GM19193 (cell line): ENCODE results near the gene HDAC4.

ENCODE experiments used
- POLR2A ChIP-seq: IDR thresholded peaks from 4 replicates; pipeline ENCODE4 v1.6.1; 2011; ENCODE audit not compliant: insufficient read depth, insufficient read length; ENCODE audit errors: extremely low read depth

The HDAC4 gene

DNA sequence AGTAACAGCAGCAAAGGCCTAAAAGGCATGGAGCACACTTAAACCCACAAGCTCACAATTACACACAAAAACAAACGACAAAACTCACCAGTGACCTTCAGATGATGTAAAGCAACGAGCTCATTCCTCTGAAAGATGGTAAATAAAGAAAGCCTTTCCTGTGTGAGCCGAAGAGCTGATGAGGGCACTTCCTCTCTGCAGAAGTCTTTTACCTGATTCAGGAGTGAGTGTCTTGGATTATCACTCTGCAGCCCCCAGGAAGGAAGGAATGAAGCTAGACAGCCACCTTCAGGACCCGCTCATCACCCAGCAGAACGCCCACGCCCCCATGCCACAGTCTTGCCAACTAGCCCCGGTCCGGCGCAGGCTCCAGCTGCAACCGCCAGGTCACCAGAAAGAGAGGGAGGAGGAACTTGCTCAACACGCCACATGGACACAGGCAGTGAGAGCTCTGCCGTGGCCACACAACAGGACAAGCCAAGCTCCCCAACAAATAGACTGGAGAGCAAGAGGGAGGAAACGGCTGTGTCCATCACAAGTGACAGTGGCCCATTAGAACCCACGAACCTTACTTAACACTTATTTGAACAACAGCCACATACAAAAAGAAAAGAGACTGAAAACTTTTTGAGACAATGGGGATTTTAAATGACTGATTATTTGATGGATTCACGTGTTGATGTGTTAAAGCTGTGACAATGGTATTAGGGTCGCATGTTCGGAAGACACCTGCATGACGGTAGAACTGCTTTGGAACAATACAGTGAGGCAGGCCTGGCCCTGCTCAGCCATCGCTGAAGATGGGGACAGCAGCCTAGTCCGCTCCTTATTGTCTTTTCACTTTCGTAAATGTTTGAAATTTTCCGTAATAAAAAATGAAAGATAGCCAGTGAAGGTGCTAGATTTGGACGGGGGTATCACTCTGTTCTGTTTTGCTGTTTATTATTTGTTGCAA is 127.3 kb downstream of the HDAC4 start:
- no peak for TF ChIP-seq POLR2A

DNA sequence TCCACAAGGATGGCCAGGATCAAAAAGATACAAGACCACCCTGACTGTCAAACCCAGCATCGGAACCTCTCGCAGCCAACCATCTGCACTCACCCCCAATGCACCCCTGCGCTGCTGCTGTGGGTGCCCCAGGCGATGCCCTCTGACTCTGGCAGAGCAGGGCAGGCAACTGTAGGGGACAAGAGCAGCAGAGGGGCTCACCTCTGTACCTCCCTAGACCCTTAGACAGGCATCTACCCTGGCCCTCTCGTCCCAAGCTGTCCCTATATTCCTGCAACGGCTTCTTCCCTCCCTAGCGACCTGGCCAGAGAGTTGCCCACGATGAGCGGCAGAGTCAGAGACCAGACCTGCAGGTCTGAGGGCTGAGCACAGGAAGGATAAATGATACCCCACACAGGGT is 128.2 kb downstream of the HDAC4 start:
- TF ChIP-seq POLR2A: no peak

- TF ChIP-seq POLR2A: no peak
Observed at GRCh38 chr2:239271882-239272281, 128.9 kb downstream of the HDAC4 start.

DNA sequence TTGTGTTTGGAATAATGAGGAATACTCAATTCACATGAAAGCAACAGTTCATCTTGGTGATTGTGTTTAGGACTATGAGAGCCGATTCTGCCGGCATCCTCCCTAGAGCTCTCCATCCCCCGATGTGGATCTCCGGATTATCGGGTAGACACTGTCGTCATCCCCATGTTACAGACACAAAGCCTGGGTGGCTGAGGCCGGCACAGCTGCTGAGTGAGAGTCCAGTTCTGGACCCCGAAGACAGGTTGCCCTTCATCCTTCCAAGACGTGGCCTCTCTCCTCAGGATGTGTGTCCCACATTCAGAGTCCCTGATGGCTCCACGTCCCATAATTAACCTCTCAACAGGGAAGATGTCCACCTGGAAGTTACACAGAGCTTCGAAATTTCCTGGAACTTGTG is 129.3 kb downstream of the HDAC4 start:
- TF ChIP-seq POLR2A: no peak

DNA sequence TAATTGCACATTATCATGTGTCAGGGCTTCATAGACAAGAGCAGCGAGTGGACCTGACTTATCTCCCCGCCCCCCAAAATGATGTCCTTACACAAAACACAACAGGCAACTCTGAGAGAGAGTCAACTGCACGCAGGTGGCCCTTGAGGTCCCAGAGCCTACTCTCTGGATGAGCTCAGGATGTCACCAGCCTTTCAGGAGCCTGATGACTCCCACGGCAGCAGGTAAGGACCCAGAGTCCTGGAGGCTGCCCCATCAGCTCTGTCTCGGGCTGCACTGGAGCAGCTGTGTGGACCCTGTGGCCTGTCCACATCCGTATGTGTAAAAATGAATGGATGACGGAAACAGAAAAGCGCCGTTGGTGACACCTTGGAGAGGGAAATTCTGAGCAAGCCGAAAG is 130.9 kb downstream of the HDAC4 start:
- TF ChIP-seq POLR2A: no peak

GRCh38 chr2:239269173-239269885 is 131.5 kb downstream of the HDAC4 start:
- no peak for TF ChIP-seq POLR2A

DNA sequence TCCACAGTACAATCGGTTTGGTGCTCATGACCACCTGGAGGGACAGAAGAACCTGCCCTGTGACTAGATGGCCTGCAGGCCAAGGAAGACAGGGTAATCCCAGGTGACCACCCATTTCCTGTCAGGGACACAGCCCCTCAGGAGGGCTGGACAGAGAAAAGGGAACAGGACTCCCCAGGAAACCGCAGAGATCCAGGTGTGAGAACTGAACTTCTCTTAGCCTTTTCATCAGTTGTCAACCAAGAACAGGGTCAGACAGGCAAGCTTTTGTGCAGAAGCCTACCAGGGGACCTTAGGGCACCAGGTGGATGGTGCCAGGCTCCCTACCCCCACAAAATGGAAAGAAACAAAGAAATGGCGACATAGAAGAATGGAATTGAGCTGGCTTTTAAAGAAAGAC is 132.3 kb downstream of the HDAC4 start:
- no peak for TF ChIP-seq POLR2A

- TF ChIP-seq POLR2A: no peak
Observed at GRCh38 chr2:239268082-239268481, 132.7 kb downstream of the HDAC4 start.

DNA sequence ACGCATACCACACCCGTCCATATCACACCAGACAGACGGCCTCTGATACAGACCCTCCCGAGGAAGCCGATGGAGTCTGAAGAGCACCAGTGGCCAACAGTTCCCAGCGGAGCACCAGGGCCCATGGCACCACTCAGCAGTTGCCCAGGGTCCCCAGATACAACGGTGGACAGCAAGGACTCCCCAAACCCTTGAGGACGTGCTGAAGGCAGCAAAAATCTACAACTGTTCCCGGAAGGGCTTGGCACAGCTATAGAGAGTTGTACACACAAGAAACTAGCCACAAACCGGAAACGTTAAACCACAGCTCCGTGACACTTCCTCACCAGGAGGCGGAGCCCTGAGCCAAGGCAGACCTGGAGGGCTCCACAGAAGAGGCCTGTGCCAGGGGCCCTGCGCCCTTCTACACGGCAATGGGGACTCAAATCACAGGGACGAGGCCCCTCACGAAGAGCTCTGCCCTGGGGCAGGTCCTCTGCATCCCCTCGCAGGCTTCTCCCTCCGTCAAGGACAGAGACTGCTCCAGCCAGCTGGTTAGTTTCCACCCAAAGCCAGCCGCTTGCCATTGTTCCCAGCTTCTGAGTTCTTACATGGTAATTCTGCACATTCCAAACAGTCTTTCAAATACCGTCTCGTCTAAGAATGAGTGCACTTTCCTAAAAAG is 133.4 kb downstream of the HDAC4 start:
- TF ChIP-seq POLR2A: no peak

- TF ChIP-seq POLR2A: no peak
Observed at GRCh38 chr2:239266779-239267287, 134.0 kb downstream of the HDAC4 start.

DNA sequence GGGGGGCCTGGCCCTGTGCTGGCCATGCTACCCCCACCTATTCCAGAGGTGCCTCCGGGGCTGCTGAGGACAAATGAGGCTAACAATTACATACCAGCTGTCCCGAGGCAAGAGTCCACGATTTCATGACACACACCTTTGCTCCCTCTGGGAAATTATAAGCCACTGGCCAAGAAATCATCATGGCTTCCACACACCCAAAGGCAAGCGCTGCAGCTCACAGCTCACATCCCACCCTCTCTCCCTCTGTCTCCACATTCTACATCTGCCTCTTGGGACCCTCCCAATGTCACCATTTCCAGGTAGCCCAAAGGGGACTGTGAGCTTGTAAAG is 134.4 kb downstream of the HDAC4 start:
- TF ChIP-seq POLR2A: no peak

GRCh38 chr2:239265681-239266433 is 135.0 kb downstream of the HDAC4 start:
- TF ChIP-seq POLR2A: no peak

DNA sequence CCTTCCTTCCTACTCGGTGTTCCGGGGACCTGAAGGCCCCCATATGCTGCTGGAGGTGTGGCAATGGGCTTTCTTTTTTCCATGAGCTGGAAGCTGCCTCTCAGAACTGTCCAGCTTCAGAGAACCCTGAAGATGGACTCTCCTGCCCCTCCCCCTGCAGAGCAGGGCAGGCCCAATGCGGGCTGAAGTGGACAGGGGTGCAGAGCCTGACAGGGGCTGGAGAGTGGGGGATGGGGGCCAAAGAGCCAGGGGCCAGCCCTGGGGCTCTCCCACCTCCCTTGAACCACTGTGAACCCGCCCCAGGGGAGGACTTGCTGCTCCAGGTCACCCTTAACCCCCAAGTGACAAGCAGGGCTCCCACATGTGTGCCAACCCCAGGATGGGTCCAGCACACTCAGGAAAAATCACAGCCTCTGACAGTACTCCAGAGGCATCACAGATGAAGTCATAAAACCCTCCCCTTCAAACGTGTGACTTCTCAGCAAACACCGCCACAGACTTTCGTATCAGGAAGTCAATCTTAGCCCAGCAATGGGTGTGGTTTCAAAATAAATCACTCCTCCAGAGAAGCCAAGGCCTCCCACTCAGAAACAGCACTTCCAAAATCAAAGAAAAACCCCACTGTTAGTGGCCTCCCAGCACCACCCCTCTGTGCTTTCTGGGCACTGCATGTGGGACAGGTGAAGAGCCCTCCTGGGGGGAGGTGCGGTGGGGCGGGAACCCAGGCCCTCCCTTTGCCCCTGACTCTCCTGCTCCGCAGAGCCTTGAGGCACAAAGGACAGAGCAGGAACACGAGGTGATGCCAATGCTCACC is 135.8 kb downstream of the HDAC4 start:
- no peak for TF ChIP-seq POLR2A

GRCh38 chr2:239264492-239264837 is 136.4 kb downstream of the HDAC4 start:
- TF ChIP-seq POLR2A: no peak

- TF ChIP-seq POLR2A: no peak
Observed at GRCh38 chr2:239263669-239264491, 136.9 kb downstream of the HDAC4 start.
